GM23338 (cell line): ENCODE data around the gene CEMIP2. TPM values are rescaled to one million over a fixed set of nuclear protein-coding genes. Genes with fewer than 3 reads are reported as not detected.

ENCODE experiments used
- CREB1 ChIP-seq: fragments of 250-450 bp; sonication (Bioruptor Pico); IDR thresholded peaks from 2 replicates; pipeline ENCODE4 v1.5.0; 2020; ENCODE audit warnings: low read depth, mild to moderate bottlenecking, moderate library complexity
- EZH2 ChIP-seq: fragments of 200-600 bp; sonication (generic); IDR thresholded peaks from one replicate; pipeline ENCODE4 v1.8.0; 2017; ENCODE audit warnings: antibody characterized with exemption, mild to moderate bottlenecking, low read depth; ENCODE audit not compliant: unreplicated experiment
- POLR2AphosphoS5 ChIP-seq: IDR thresholded peaks from 2 replicates; pipeline ENCODE4 v1.6.1; 2016; ENCODE audit warnings: antibody characterized with exemption, low read depth
- STAT1 ChIP-seq: IDR thresholded peaks from one replicate; pipeline ENCODE4 v1.6.1; 2016; ENCODE audit warnings: antibody characterized with exemption; ENCODE audit not compliant: unreplicated experiment
- polyA plus RNA-seq: library from polyadenylated mRNA; unstranded; fragments of >200 nt; fragmentation: Nextera tagmentation; extraction: Ambion mirVana; gene quantifications from 2 replicates; pipeline ENCODE4 v1.2.1, GENCODE V29; 2016
- total RNA-seq: library from RNA; depleted of rRNA; stranded (reverse); fragments of >200 nt; shearing (Covaris generic); gene quantifications from 2 replicates; pipeline ENCODE4 v1.2.3, GENCODE V29; 2014
- TF ChIP-seq, protein P1 (sequence below): fragments of 250-450 bp; sonication (Bioruptor Pico); IDR thresholded peaks from 2 replicates; pipeline ENCODE4 v1.5.0; 2020; ENCODE audit warnings: mild to moderate bottlenecking, moderate library complexity
- TF ChIP-seq, protein P2 (sequence below): IDR thresholded peaks from 2 replicates; pipeline ENCODE4 v1.6.1; 2016; ENCODE audit warnings: antibody characterized with exemption
- TF ChIP-seq, protein P3 (sequence below), 2 experiments: fragments of 200-600 bp in 1 of 2; sonication (generic) in 1 of 2; conservative IDR thresholded peaks; 2 replicates each; pipeline versions ENCODE4 v1.5.1 to v1.6.1; 2016 to 2017; ENCODE audit warnings: antibody characterized with exemption in 2 of 2, low read depth in 2 of 2, mild to moderate bottlenecking in 2 of 2, moderate library complexity in 1 of 2

CEMIP2 gene
- total and polyA plus RNA-seq, 2 experiments from 2014 or later = 23.0 to 76.7 TPM

DNA sequence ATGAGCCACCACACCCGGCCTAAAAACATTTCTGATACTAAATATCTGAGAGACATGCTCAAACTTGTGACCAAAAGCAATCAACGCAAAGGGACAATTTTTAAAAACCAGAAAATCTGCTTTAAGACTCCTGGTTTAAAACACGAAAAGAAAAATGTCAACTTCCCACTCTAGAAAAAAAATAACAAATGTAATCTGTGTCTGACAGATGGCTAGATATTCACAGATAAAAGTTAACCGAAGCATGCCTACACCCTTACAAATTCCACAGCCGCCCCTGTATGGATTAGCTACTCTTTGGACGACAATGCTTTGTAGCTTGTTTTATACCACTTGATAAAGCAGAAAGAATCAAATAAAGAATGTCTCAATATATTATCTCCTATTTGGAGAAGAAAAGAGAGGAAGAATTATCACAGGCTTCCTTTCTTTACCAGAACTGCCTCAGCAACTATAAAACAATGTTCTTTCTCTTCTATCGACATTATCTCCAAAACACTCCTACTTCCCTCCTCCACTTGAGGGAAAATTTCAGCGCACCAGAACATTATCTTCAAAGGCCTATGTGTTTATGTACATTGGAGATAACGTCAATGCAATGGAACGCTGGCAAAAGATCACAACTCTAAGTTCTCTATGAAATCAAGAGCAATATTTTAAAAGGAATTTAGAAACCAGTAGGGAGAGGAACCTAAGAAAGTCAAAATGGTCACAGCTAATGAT, 26.2 kb downstream of the CEMIP2 start (continued):
- TF ChIP-seq, protein P1, sequence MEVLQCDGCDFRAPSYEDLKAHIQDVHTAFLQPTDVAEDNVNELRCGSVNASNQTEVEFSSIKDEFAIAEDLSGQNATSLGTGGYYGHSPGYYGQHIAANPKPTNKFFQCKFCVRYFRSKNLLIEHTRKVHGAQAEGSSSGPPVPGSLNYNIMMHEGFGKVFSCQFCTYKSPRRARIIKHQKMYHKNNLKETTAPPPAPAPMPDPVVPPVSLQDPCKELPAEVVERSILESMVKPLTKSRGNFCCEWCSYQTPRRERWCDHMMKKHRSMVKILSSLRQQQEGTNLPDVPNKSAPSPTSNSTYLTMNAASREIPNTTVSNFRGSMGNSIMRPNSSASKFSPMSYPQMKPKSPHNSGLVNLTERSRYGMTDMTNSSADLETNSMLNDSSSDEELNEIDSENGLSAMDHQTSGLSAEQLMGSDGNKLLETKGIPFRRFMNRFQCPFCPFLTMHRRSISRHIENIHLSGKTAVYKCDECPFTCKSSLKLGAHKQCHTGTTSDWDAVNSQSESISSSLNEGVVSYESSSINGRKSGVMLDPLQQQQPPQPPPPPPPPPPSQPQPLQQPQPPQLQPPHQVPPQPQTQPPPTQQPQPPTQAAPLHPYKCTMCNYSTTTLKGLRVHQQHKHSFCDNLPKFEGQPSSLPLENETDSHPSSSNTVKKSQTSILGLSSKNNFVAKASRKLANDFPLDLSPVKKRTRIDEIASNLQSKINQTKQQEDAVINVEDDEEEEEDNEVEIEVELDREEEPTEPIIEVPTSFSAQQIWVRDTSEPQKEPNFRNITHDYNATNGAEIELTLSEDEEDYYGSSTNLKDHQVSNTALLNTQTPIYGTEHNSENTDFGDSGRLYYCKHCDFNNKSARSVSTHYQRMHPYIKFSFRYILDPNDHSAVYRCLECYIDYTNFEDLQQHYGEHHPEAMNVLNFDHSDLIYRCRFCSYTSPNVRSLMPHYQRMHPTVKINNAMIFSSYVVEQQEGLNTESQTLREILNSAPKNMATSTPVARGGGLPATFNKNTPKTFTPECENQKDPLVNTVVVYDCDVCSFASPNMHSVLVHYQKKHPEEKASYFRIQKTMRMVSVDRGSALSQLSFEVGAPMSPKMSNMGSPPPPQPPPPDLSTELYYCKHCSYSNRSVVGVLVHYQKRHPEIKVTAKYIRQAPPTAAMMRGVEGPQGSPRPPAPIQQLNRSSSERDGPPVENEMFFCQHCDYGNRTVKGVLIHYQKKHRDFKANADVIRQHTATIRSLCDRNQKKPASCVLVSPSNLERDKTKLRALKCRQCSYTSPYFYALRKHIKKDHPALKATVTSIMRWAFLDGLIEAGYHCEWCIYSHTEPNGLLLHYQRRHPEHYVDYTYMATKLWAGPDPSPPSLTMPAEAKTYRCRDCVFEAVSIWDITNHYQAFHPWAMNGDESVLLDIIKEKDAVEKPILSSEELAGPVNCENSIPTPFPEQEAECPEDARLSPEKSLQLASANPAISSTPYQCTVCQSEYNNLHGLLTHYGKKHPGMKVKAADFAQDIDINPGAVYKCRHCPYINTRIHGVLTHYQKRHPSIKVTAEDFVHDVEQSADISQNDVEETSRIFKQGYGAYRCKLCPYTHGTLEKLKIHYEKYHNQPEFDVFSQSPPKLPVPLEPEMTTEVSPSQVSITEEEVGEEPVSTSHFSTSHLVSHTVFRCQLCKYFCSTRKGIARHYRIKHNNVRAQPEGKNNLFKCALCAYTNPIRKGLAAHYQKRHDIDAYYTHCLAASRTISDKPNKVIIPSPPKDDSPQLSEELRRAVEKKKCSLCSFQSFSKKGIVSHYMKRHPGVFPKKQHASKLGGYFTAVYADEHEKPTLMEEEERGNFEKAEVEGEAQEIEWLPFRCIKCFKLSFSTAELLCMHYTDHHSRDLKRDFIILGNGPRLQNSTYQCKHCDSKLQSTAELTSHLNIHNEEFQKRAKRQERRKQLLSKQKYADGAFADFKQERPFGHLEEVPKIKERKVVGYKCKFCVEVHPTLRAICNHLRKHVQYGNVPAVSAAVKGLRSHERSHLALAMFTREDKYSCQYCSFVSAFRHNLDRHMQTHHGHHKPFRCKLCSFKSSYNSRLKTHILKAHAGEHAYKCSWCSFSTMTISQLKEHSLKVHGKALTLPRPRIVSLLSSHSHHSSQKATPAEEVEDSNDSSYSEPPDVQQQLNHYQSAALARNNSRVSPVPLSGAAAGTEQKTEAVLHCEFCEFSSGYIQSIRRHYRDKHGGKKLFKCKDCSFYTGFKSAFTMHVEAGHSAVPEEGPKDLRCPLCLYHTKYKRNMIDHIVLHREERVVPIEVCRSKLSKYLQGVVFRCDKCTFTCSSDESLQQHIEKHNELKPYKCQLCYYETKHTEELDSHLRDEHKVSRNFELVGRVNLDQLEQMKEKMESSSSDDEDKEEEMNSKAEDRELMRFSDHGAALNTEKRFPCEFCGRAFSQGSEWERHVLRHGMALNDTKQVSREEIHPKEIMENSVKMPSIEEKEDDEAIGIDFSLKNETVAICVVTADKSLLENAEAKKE (CRISPR knock-in tag) = no peak
- TF ChIP-seq POLR2AphosphoS5 (no peak), EZH2 (no peak), STAT1 (no peak), CREB1 (CRISPR knock-in tag) (no peak)
- TF ChIP-seq, protein P2, sequence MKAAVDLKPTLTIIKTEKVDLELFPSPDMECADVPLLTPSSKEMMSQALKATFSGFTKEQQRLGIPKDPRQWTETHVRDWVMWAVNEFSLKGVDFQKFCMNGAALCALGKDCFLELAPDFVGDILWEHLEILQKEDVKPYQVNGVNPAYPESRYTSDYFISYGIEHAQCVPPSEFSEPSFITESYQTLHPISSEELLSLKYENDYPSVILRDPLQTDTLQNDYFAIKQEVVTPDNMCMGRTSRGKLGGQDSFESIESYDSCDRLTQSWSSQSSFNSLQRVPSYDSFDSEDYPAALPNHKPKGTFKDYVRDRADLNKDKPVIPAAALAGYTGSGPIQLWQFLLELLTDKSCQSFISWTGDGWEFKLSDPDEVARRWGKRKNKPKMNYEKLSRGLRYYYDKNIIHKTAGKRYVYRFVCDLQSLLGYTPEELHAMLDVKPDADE = no peak
- TF ChIP-seq, protein P3, sequence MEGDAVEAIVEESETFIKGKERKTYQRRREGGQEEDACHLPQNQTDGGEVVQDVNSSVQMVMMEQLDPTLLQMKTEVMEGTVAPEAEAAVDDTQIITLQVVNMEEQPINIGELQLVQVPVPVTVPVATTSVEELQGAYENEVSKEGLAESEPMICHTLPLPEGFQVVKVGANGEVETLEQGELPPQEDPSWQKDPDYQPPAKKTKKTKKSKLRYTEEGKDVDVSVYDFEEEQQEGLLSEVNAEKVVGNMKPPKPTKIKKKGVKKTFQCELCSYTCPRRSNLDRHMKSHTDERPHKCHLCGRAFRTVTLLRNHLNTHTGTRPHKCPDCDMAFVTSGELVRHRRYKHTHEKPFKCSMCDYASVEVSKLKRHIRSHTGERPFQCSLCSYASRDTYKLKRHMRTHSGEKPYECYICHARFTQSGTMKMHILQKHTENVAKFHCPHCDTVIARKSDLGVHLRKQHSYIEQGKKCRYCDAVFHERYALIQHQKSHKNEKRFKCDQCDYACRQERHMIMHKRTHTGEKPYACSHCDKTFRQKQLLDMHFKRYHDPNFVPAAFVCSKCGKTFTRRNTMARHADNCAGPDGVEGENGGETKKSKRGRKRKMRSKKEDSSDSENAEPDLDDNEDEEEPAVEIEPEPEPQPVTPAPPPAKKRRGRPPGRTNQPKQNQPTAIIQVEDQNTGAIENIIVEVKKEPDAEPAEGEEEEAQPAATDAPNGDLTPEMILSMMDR (conservative IDR thresholded peaks at IDR 0.05; ENCODE audit: low read depth in 2 of 2) = no peak
